ENCODE results near the gene FBXL16. TPM values are rescaled to one million over a fixed set of nuclear protein-coding genes. Genes with fewer than 3 reads are reported as not detected.

The FBXL16 gene
- polyA plus RNA-seq, 1 of the 3 experiments (the other 2 are of a cell fraction) = 19.8 TPM

GRCh38 chr16:704552-705380, 835 bp downstream of the FBXL16 start:
- Histone ChIP-seq H3K9me3 (no peaks in the 10 kb centered on the region), H3K4me2 (peak overlapping the region; percentile 95), H3K27me3 (ENCODE audit: insufficient read depth) (no peaks in the 10 kb centered on the region), H3F3A (replicated peaks; ENCODE audit: insufficient read depth) (peaks cover 6% of the 10 kb centered on the region), H3K9ac (peak overlapping the region; percentile 85), H3K27ac (ENCODE audit: low read depth in 2 of 2, low read length in 1 of 2) (peak overlapping the region; percentile 11 to 48; a peak in 2 of 4 replicates), H4K20me1 (ENCODE audit: insufficient read depth) (peaks cover 49% of the 10 kb centered on the region), H3K36me3 (replicated peaks in 1 of 2; ENCODE audit: control insufficient read depth in 1 of 2, insufficient read depth in 2 of 2, low read length in 1 of 2) (no peaks in the 10 kb centered on the region), H3K4me3 (ENCODE audit: low read depth in 2 of 2, low read length in 1 of 2) (peak overlapping the region; percentile 78 to 82), H3K4me1 (ENCODE audit: control insufficient read depth in 1 of 2, insufficient read depth in 2 of 2, low read depth in 1 of 2, low read length in 1 of 2) (peaks cover 5 to 27% of the 10 kb centered on the region in 2 experiments; a peak in 2 of 4 replicates), H3K9me2 (no peaks in the 10 kb centered on the region), H2AFZ (ENCODE audit: low read depth) (no peak overlapping the region), H3K79me2 (ENCODE audit: insufficient read depth) (peaks cover 49% of the 10 kb centered on the region)
- peak; percentile 74 for DNase-seq
- ChIA-PET CTCF (interaction anchor here (0.5 to 22.4 kb wide), 9 partner anchors 8 to 80 kb away, joined by 3 to 358 read pairs (median 4); partner anchors contain the start of genes ANTKMT, CCDC78, CIAO3 and HAGHL), POLR2A (interaction anchor here (1.7 to 2.0 kb wide), 2 partner anchors 14 to 24 kb away, joined by 5 to 7 read pairs; partner anchors contain the start of gene WDR24)
- 21% methylated on average over 21 of the region's 50 CpGs for WGBS (ENCODE audit: low lambda C conversion rate)
- peak; percentile 91 for TF ChIP-seq REST (IDR thresholded peaks at IDR 0.05; ENCODE audit: low read depth, low read length)
- TF ChIP-seq SIN3A (IDR thresholded peaks at IDR 0.05; ENCODE audit: borderline replicate concordance, low read depth, low read length) = no peak

- H3K27ac ChIP-seq (ENCODE audit: low read depth in 2 of 2, low read length in 1 of 2) = peak overlapping the region in 1 of 2 experiments; percentile 11; a peak in 2 of 4 replicates
- H3K9me3 ChIP-seq = no peaks in the 10 kb centered on the region
- no peak for DNase-seq
- 79% methylated on average over 6 of the region's 7 CpGs for WGBS (ENCODE audit: low lambda C conversion rate)
- POLR2A ChIA-PET = interaction anchor here (1.7 to 2.0 kb wide), 2 partner anchors 14 to 24 kb away, joined by 5 to 7 read pairs; partner anchors contain the start of gene WDR24
- H3K9me2 ChIP-seq = no peaks in the 10 kb centered on the region
- H3K27me3 ChIP-seq (ENCODE audit: insufficient read depth) = no peaks in the 10 kb centered on the region
- no peaks in the 10 kb centered on the region for H3K36me3 ChIP-seq (replicated peaks in 1 of 2; ENCODE audit: control insufficient read depth in 1 of 2, insufficient read depth in 2 of 2, low read length in 1 of 2)
- H2AFZ ChIP-seq (ENCODE audit: low read depth) = no peak overlapping the region
- CTCF ChIA-PET = interaction anchor here (0.5 to 22.4 kb wide), 9 partner anchors 9 to 77 kb away, joined by 3 to 358 read pairs (median 4); partner anchors contain the start of genes ANTKMT, CCDC78, CIAO3 and HAGHL
- H3F3A ChIP-seq (replicated peaks; ENCODE audit: insufficient read depth) = peaks cover 5% of the 10 kb centered on the region
- peaks cover 55% of the 10 kb centered on the region for H3K79me2 ChIP-seq (ENCODE audit: insufficient read depth)
- H3K4me2 ChIP-seq = peak overlapping the region; percentile 95
- peaks cover 56% of the 10 kb centered on the region for H4K20me1 ChIP-seq (ENCODE audit: insufficient read depth)
- H3K4me1 ChIP-seq (ENCODE audit: control insufficient read depth in 1 of 2, insufficient read depth in 2 of 2, low read depth in 1 of 2, low read length in 1 of 2) = peaks cover 4 to 20% of the 10 kb centered on the region in 2 experiments; a peak in 1 of 4 replicates
- peak overlapping the region; percentile 78 to 82; a peak in 3 of 4 replicates for H3K4me3 ChIP-seq (ENCODE audit: low read depth in 2 of 2, low read length in 1 of 2)
- 0 out of 2 replicates have a peak overlapping the region, but pooled peaks have one; percentile 85 for H3K9ac ChIP-seq
- no peak for TF ChIP-seq NRF1 (IDR thresholded peaks at IDR 0.05; ENCODE audit: low read depth, low read length)
- no peak for TF ChIP-seq FOXM1 (IDR thresholded peaks at IDR 0.05; ENCODE audit: low read depth)
- TF ChIP-seq RCOR1 (IDR thresholded peaks at IDR 0.05; ENCODE audit: low read length) = no peak
- no peak for TF ChIP-seq FOXJ3 (CRISPR knock-in tag; IDR thresholded peaks at IDR 0.05)
- TF ChIP-seq REST (IDR thresholded peaks at IDR 0.05; ENCODE audit: low read depth, low read length) = no peak
- TF ChIP-seq SMC3 (IDR thresholded peaks at IDR 0.05; ENCODE audit: low read depth, low read length) = no peak
- TF ChIP-seq ELF1 (IDR thresholded peaks at IDR 0.05) = no peak
- no peak for TF ChIP-seq MEF2A (IDR thresholded peaks at IDR 0.05; ENCODE audit: borderline replicate concordance, low read depth)
- TF ChIP-seq ZBTB33 (IDR thresholded peaks at IDR 0.05; ENCODE audit: borderline replicate concordance, low read depth) = no peak
- no peak for TF ChIP-seq TAF1 (IDR thresholded peaks at IDR 0.05; ENCODE audit: borderline replicate concordance, low read depth, low read length)
- TF ChIP-seq TCF12 (IDR thresholded peaks at IDR 0.05) = no peak
- TF ChIP-seq PBX3 (IDR thresholded peaks at IDR 0.05) = no peak
- no peak for TF ChIP-seq POLR2AphosphoS5 (IDR thresholded peaks at IDR 0.05; ENCODE audit: low read depth, low read length)
Observed at GRCh38 chr16:704047-704446, 1.6 kb downstream of the FBXL16 start.
